Measurements from ENCODE around the gene VANGL1. TPM values are rescaled to one million over a fixed set of nuclear protein-coding genes. Genes with fewer than 3 reads are reported as not detected.

VANGL1 gene
- total RNA-seq, 1 experiment from 2014 or later = 22.7 TPM

DNA sequence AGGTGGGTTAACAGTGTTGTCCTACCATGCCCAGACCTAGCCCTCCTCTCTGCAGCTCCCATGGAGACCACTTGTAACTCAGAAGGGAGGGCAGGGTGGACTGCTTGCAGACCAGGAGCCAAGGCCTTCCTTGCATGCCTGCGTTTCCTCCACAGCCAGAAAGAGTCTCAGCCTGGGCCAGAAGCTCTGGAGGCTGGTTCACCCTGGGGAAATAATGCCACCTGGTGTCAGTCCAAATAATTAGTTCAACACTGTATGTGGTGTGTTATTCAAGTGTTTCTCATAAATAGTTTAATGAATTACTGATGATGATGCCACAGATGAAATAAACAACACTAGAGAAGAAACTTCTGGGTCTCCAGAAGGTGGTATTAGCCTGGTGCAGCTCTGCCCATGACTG is 16.9 kb upstream of the VANGL1 start:
- no peaks in the 10 kb centered on the region for H3K27me3 ChIP-seq (ENCODE audit: control insufficient read depth, insufficient read depth, low read length)
- no peak overlapping the region for H3K4me3 ChIP-seq (ENCODE audit: low read depth in 2 of 2, low read length in 2 of 2)
- H3K4me1 ChIP-seq (ENCODE audit: control insufficient read depth, insufficient read depth, low read length) = no peaks in the 10 kb centered on the region
- in situ Hi-C loops (cut with HindIII; ENCODE audit: low pct_unique_long_range_greater_than_20kb, low sequenced_read_pairs) (no loop called here), intact Hi-C loops (cut with micrococcal nuclease; ENCODE audit: unreplicated experiment) (no loop called here)
- ChIA-PET POLR2A (no interaction called here), CTCF (no interaction called here)
- no peak overlapping the region for H3K27ac ChIP-seq (ENCODE audit: low read length)
- DNase-seq (ENCODE audit: low read depth, low spot score) (no peak), ATAC-seq (no peak)
- BruUV-seq (replicated peaks) = no TSS peak
- no peaks in the 10 kb centered on the region for H3K36me3 ChIP-seq (ENCODE audit: control insufficient read depth, insufficient read depth, low read length)
- TF ChIP-seq SIN3A (IDR thresholded peaks at IDR 0.05; ENCODE audit: borderline replicate concordance, insufficient read depth, low read depth, low read length) = no peak
- 0 out of 2 replicates have a peak, but pooled peaks have one; percentile 16 for TF ChIP-seq CTCF (IDR thresholded peaks at IDR 0.05)
- no peaks in the 10 kb centered on the region for H3K9me3 ChIP-seq (ENCODE audit: control insufficient read depth, insufficient read depth, low read depth, low read length)

DNA sequence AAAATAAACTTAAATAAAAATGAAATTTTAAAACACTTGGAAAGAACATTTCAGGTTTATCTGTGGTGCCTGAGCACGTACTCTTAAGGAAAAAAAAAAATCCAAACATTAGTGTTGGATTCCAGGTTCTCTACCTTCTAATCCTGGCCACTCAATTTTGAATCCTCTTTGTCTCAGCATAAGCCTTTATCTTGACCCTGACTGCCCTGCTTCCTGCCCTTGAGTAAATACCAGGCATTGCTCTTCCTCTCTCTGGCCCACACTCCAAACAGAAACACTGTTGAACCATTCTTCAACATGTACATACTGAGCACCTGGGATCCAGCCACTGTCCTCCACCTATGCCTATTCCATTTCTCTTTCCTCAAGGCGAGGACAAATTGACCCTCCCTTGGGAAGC is 11.4 kb upstream of the VANGL1 start:
- Histone ChIP-seq H3K4me1 (ENCODE audit: control insufficient read depth, insufficient read depth, low read length) (no peaks in the 10 kb centered on the region), H3K36me3 (ENCODE audit: control insufficient read depth, insufficient read depth, low read length) (no peaks in the 10 kb centered on the region), H3K9me3 (ENCODE audit: control insufficient read depth, insufficient read depth, low read depth, low read length) (no peaks in the 10 kb centered on the region), H3K27ac (ENCODE audit: low read length) (no peak overlapping the region), H3K4me3 (ENCODE audit: low read depth in 2 of 2, low read length in 2 of 2) (no peak overlapping the region), H3K27me3 (ENCODE audit: control insufficient read depth, insufficient read depth, low read length) (no peaks in the 10 kb centered on the region)
- TF ChIP-seq CTCF (IDR thresholded peaks at IDR 0.05) (no peak), TCF7L2 (IDR thresholded peaks at IDR 0.05; ENCODE audit: low read depth, low read length) (no peak), REST (IDR thresholded peaks at IDR 0.05; ENCODE audit: insufficient read depth in 1 of 2, low read depth in 2 of 2, low read length in 1 of 2) (no peak), SIN3A (IDR thresholded peaks at IDR 0.05; ENCODE audit: borderline replicate concordance, insufficient read depth, low read depth, low read length) (no peak), POLR2AphosphoS5 (IDR thresholded peaks at IDR 0.05; ENCODE audit: low read depth, low read length) (no peak)
- DNase-seq (ENCODE audit: low read depth, low spot score) (no peak), ATAC-seq (no peak)
- intact Hi-C loops (cut with micrococcal nuclease; ENCODE audit: unreplicated experiment) (no loop called here), in situ Hi-C loops (cut with HindIII; ENCODE audit: low pct_unique_long_range_greater_than_20kb, low sequenced_read_pairs) (no loop called here)
- BruUV-seq (replicated peaks) = no TSS peak
- POLR2A ChIA-PET = no interaction called here
- CTCF ChIA-PET = no interaction called here
